Measurements from ENCODE around the gene SLC12A8.

DNA sequence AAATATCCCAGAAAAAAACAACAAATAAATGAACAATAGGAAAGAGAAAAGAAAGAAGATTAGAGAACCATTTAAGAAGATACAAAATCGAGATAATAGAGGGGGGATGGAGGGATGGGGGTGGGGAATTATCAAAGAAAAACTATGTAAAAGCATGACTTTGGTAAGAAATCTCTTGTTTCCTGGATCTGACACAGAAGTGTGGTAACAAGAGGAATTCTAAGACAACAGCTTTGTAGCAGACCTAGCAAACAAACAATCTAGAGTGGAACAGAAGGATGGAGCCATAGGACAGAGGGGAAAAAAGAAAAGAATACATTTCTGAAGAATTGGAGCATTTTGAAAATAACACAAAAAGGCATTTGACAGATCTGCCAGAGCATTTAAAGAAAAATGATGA, 107.4 kb downstream of the SLC12A8 start:
- TF ChIP-seq, protein P1, sequence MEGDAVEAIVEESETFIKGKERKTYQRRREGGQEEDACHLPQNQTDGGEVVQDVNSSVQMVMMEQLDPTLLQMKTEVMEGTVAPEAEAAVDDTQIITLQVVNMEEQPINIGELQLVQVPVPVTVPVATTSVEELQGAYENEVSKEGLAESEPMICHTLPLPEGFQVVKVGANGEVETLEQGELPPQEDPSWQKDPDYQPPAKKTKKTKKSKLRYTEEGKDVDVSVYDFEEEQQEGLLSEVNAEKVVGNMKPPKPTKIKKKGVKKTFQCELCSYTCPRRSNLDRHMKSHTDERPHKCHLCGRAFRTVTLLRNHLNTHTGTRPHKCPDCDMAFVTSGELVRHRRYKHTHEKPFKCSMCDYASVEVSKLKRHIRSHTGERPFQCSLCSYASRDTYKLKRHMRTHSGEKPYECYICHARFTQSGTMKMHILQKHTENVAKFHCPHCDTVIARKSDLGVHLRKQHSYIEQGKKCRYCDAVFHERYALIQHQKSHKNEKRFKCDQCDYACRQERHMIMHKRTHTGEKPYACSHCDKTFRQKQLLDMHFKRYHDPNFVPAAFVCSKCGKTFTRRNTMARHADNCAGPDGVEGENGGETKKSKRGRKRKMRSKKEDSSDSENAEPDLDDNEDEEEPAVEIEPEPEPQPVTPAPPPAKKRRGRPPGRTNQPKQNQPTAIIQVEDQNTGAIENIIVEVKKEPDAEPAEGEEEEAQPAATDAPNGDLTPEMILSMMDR (IDR thresholded peaks at IDR 0.05 in 2 of 3, conservative IDR thresholded peaks at IDR 0.05 in 1 of 3; ENCODE audit: control insufficient read depth in 2 of 3, extremely low read depth in 1 of 3, insufficient read depth in 1 of 3, low read depth in 3 of 3, low read length in 3 of 3): no peak
- TF ChIP-seq EGR1 (IDR thresholded peaks at IDR 0.05; ENCODE audit: borderline replicate concordance in 1 of 2, low read depth in 2 of 2, low read length in 2 of 2) (no peak), FOS (IDR thresholded peaks at IDR 0.05; ENCODE audit: borderline replicate concordance, extremely low read depth, insufficient read length) (no peak), NR2C2 (IDR thresholded peaks at IDR 0.05; ENCODE audit: borderline replicate concordance, control insufficient read depth, insufficient read length, low read depth) (no peak), JUNB (IDR thresholded peaks at IDR 0.05) (no peak), MXI1 (IDR thresholded peaks at IDR 0.05; ENCODE audit: low read depth, low read length) (no peak), LARP7 (IDR thresholded peaks at IDR 0.05) (no peak), POLR2A (IDR thresholded peaks at IDR 0.05; ENCODE audit: low read depth, low read length) (no peak), ZZZ3 (IDR thresholded peaks at IDR 0.05; ENCODE audit: control insufficient read depth, insufficient read length, low read depth) (no peak), YY1 (IDR thresholded peaks at IDR 0.05; ENCODE audit: low read depth, low read length) (no peak), CHD2 (IDR thresholded peaks at IDR 0.05; ENCODE audit: borderline replicate concordance, low read depth, low read length) (no peak)
- TF ChIP-seq, protein P2, sequence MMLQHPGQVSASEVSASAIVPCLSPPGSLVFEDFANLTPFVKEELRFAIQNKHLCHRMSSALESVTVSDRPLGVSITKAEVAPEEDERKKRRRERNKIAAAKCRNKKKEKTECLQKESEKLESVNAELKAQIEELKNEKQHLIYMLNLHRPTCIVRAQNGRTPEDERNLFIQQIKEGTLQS (IDR thresholded peaks at IDR 0.05; ENCODE audit: borderline replicate concordance, extremely low read depth, low read depth, low read length): no peak
